Natural killer cell treated with Interleukin-12 subunit alpha and Interleukin-12 subunit beta and Interleukin-15 and Interleukin-18, amount 100 ng/mL, for 72 hours (primary cell): Measurements from ENCODE around the gene FLVCR2. TPM values are rescaled to one million over a fixed set of nuclear protein-coding genes. Genes with fewer than 3 reads are reported as not detected.

Experiments used
- ATAC-seq, 2 donors: fragments of 150-1000 bp; cut with Tn5 transposase in 1 of 2; sonication (Bioruptor Pico), chemical (Tn5 transposase) in 1 of 2; 2 replicates each; pipeline ENCODE4 v1.10.0; 2021
- DNase-seq: peaks from one replicate; pipeline ENCODE4 v3.0.0; 2022; ENCODE audit warnings: low spot score
- H3K27ac Mint-ChIP-seq, 2 donors: 1 replicate in 1 of 2; 2 replicates in 1 of 2; pipeline ENCODE4 v1.8.0; 2022; ENCODE audit warnings: mixed read lengths in 2 of 2, mild to moderate bottlenecking in 1 of 2, moderate library complexity in 1 of 2
- H3K27me3 Mint-ChIP-seq, 2 donors: 1 replicate in 1 of 2; 2 replicates in 1 of 2; pipeline ENCODE4 v1.8.0; 2022; ENCODE audit warnings: mixed read lengths in 2 of 2
- H3K36me3 Mint-ChIP-seq: one replicate; pipeline ENCODE4 v1.8.0; 2022; ENCODE audit warnings: mixed read lengths
- H3K4me1 Mint-ChIP-seq, 2 donors: 1 replicate in 1 of 2; 2 replicates in 1 of 2; pipeline ENCODE4 v1.8.0; 2022; ENCODE audit warnings: low read depth in 2 of 2, mixed read lengths in 2 of 2, mild to moderate bottlenecking in 1 of 2
- H3K4me3 Mint-ChIP-seq: one replicate; pipeline ENCODE4 v1.8.0; 2022; ENCODE audit warnings: mixed read lengths
- H3K9me3 Mint-ChIP-seq: 2 replicates; pipeline ENCODE4 v1.8.0; 2022; ENCODE audit warnings: mixed read lengths
- total RNA-seq, 2 donors: library from RNA; stranded (reverse); gene quantifications; one replicate each; pipeline ENCODE4 v1.2.3, GENCODE V29; 2022

FLVCR2 gene, protein sequence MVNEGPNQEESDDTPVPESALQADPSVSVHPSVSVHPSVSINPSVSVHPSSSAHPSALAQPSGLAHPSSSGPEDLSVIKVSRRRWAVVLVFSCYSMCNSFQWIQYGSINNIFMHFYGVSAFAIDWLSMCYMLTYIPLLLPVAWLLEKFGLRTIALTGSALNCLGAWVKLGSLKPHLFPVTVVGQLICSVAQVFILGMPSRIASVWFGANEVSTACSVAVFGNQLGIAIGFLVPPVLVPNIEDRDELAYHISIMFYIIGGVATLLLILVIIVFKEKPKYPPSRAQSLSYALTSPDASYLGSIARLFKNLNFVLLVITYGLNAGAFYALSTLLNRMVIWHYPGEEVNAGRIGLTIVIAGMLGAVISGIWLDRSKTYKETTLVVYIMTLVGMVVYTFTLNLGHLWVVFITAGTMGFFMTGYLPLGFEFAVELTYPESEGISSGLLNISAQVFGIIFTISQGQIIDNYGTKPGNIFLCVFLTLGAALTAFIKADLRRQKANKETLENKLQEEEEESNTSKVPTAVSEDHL
- 10 to 100 TPM in 1 of 2 donors, 1 to 10 TPM in 1; 5.3 to 21.2 TPM for total RNA-seq

DNA sequence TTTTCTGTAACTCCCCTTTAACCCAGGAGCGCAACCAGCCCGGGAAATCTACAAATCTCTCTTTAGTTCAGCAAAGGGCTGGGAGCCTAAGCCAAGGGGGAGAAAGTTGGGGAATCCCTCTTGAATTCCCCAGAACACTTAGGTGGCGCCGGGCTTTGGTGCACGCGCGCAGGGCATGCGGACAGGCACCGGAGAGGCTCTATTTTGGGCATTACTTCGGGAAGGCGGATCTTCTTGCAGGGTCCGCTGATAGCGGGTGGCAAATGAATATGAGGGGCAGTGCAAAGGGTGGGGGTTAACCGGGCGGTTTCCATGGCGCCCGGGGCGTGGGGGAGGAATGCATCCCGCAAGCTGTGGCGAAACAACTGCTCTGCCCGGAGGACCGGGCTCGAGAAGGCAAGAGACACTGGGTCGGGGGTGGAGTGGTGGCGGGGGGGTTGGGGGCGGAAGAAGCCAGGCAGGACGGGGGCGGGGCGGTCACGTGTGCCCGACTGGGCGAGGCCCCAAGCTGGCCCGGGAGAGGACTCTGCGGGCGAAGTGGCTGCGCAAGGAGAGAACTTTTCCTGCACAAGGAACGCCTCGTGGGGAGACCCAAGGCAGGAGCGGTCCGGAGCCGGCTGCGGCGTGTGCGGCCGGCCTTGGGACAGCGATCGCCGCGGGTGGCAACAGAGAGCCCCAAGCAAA lies at the start of gene FLVCR2:
Gene FLVCR2 (plus strand): TSS at position 519 of the 684 bp plus-strand sequence. CDS start 353 bp downstream, outside the sequence.
- Mint-ChIP-seq H3K36me3 (no peaks in the 10 kb centered on the region), H3K27me3 (no peaks in the 10 kb centered on the region), H3K4me3 (peak within 1 kb of the TSS; percentile 91), H3K4me1 (peaks cover 21 to 22% of the 10 kb centered on the region in 2 donors), H3K27ac (peak within 1 kb of the TSS; percentile 66 to 85), H3K9me3 (no peaks in the 10 kb centered on the region)
- DNase-seq: peak; percentile 75
- ATAC-seq: peak; percentile 80 to 85

DNA sequence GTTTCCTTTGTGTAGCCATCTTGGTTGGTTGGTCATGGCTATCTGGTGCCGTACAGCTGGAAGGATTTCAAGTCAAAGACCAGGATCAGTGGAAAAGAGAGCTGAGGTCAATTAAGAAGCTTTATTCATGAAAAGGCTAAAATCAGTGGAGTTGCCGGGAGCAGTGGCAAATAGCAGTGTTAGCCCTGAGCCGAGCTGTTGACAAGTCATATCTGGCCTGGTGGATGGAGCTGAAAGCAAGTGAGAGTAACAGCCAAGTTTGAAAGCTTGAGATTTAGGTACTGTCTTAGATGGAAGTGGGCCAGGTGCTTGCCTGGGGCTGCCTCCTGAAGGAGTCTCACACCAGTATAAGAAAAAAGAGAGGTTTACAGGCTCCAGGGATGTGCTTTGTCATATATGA lies 47.2 kb upstream of the FLVCR2 start:
- peaks cover 75 to 76% of the 10 kb centered on the region in 2 donors for H3K4me1 Mint-ChIP-seq
- no peak for DNase-seq
- peak overlapping the region; percentile 69 for H3K4me3 Mint-ChIP-seq
- ATAC-seq: no peak
- H3K36me3 Mint-ChIP-seq: peaks cover 66% of the 10 kb centered on the region
- peaks cover 3% of the 10 kb centered on the region for H3K9me3 Mint-ChIP-seq
- H3K27me3 Mint-ChIP-seq: no peaks in the 10 kb centered on the region
- H3K27ac Mint-ChIP-seq: peak overlapping the region; percentile 7 to 74

DNA sequence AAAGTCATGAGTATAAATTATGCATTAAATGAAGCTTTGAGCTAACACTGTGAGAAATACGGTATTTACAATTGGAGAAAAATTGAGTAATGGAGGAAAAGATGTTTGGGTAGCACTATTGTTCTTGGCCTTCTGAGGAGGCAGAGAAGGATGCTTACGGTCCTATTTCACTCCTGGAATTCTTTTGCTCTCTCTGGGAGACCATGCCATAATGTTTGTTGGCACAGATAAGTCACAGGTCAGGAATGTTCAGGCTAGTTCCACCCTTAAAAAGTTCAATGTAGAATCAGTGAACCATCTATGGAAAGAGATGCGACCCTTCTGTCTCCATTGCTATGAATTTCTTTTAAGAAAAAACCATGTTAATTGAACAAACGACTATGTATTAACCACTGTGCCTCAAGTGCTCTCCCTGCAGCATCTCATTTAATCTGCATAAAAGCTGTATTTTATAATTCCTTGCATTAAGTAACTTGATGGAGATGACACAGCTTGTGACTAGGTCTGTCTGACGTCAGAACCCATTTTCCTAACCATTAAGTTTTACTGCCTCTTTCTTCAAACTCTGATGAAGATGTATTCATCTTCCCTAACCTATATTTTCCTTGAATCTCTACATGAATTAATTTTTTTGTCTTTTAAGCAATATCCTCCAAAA lies 46.6 kb upstream of the FLVCR2 start:
- Mint-ChIP-seq H3K27me3 (no peaks in the 10 kb centered on the region), H3K36me3 (peaks cover 63% of the 10 kb centered on the region), H3K4me1 (peaks cover 72% of the 10 kb centered on the region in 2 donors), H3K27ac (peak overlapping the region; percentile 21 to 84), H3K9me3 (peaks cover 3% of the 10 kb centered on the region), H3K4me3 (peak overlapping the region; percentile 69)
- DNase-seq: no peak
- ATAC-seq: no peak

DNA sequence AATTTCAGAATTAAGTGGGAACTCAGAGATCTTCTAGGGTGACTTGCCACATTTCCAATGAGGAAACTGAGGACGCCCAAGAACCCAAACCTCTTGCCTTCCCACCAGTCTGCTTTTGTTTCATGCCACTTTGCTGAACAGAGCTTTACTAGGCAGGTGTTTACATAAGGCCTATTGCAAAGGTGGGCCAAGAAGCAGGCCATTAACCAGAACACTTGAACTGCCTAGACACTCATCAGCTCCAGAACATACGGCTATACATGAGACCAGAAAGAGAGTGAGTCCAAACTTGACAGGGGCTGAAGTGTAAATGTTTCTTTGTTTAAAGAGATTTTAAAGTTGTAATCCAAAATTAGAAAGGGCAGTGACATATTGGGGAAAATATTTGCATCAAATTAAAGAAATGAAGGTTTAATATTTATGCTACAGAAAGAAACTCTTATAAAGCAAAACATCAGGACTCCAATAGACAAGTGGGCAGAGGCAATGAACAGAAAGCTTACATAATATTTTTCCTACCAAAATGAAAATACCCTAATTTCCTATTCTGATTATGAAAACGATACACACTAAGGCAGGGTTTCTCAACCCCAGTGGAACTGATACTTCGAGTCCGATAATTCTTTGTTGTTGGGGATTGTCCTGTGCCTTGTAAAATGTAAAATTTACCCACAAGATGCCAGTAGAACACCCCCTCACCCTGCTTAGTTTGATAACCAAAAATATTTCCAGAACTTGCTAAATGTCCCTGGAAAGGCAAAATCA lies 44.4 kb upstream of the FLVCR2 start:
- peaks cover 56% of the 10 kb centered on the region for H3K36me3 Mint-ChIP-seq
- DNase-seq: no peak
- peaks cover 3% of the 10 kb centered on the region for H3K9me3 Mint-ChIP-seq
- H3K27me3 Mint-ChIP-seq: no peaks in the 10 kb centered on the region
- H3K4me3 Mint-ChIP-seq: peak overlapping the region; percentile 49
- no peak for ATAC-seq
- H3K4me1 Mint-ChIP-seq: peaks cover 66 to 67% of the 10 kb centered on the region in 2 donors
- peak overlapping the region; percentile 74 to 84 for H3K27ac Mint-ChIP-seq

DNA sequence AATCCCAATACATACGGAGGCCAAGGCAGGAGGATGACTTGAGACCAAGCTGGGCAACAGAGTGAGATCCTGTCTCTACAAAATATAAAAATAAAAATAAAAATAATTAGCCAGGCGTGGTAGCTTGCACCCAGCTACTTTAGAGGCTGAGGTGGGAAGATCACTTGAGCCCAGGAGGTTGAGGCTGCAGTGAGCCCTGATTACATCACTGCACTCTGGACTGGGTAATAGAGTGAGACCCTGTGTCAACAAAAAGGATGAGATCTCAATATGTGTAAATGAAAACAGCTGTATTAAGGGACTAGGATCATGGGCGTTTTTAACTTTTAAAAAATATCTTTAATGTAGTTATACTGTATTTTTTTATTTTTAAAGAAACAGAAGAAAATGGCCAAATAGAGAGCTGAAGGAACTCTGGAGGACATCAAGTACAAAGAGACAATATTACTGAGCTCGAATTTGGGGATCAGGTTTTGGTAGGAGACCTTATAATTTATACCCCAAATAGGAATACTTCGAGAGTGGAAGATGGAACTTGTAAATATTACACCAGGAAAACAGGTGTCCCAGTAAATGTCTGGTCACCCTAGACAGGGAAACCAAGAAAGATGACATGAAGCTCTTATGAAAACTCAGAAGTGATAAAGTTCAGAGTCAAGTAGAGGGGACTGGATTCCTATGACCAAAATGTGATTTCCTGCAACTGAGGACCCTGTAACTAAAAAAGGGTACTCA lies 43.1 kb upstream of the FLVCR2 start:
- H3K27ac Mint-ChIP-seq: peak overlapping the region; percentile 74 to 84
- ATAC-seq: no peak

DNA sequence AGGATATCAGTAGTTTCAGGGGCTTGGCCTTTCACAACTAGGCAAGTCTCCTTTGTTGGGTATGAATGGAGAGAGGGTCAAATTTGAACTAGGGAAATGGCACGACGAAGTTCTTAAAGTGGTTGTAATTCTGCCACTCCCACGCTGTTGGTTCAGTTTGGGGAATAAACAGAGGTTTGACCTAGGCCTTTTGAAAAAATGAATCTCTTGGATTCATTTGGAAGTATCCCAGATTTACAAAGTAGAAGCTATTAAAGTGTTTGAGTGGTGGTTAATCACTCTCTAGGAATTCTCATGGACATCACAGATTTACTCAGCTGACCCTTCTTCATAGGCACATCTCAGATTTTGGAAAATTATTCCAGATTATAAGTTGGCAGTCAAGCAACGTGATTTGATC lies 41.3 kb upstream of the FLVCR2 start:
- no peak for ATAC-seq
- H3K36me3 Mint-ChIP-seq: peaks cover 43% of the 10 kb centered on the region
- H3K27ac Mint-ChIP-seq: peak overlapping the region; percentile 74 to 87
- no peaks in the 10 kb centered on the region for H3K27me3 Mint-ChIP-seq
- H3K4me1 Mint-ChIP-seq: peaks cover 75 to 81% of the 10 kb centered on the region in 2 donors
- no peak for DNase-seq
- H3K9me3 Mint-ChIP-seq: no peaks in the 10 kb centered on the region
- H3K4me3 Mint-ChIP-seq: peak overlapping the region; percentile 21

More for the DNA sequence above, 43.1 kb upstream of the FLVCR2 start:
- Mint-ChIP-seq H3K4me3 (peak overlapping the region; percentile 64), H3K9me3 (peaks cover 3% of the 10 kb centered on the region), H3K36me3 (peaks cover 52% of the 10 kb centered on the region), H3K27me3 (no peaks in the 10 kb centered on the region), H3K4me1 (peaks cover 69 to 78% of the 10 kb centered on the region in 2 donors)
- no peak for DNase-seq

DNA sequence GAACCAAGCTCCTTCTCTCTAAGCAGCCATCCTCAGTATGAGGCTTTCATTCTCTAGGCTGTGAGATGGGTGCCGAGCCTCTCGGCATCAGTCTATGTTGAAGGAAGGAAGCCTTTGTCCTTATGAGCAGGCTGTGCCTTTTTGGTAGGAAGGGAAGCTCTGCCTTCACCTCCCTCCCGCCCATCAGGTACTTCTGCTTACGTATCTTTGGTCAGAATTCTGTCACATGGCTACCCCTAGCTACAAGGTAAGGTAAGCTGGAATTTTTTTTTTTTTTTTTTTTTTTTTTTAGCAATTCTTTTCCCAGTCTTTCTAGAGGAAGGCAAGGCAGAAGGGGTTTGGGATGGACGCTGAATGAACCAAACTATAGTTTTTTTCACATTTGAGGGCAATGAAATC lies 39.3 kb upstream of the FLVCR2 start:
- Mint-ChIP-seq H3K9me3 (no peaks in the 10 kb centered on the region), H3K27me3 (no peaks in the 10 kb centered on the region), H3K36me3 (peaks cover 32% of the 10 kb centered on the region), H3K4me3 (peak overlapping the region; percentile 78), H3K27ac (peak overlapping the region; percentile 98 to 100), H3K4me1 (peaks cover 75 to 78% of the 10 kb centered on the region in 2 donors)
- ATAC-seq (no peak), DNase-seq (no peak)

DNA sequence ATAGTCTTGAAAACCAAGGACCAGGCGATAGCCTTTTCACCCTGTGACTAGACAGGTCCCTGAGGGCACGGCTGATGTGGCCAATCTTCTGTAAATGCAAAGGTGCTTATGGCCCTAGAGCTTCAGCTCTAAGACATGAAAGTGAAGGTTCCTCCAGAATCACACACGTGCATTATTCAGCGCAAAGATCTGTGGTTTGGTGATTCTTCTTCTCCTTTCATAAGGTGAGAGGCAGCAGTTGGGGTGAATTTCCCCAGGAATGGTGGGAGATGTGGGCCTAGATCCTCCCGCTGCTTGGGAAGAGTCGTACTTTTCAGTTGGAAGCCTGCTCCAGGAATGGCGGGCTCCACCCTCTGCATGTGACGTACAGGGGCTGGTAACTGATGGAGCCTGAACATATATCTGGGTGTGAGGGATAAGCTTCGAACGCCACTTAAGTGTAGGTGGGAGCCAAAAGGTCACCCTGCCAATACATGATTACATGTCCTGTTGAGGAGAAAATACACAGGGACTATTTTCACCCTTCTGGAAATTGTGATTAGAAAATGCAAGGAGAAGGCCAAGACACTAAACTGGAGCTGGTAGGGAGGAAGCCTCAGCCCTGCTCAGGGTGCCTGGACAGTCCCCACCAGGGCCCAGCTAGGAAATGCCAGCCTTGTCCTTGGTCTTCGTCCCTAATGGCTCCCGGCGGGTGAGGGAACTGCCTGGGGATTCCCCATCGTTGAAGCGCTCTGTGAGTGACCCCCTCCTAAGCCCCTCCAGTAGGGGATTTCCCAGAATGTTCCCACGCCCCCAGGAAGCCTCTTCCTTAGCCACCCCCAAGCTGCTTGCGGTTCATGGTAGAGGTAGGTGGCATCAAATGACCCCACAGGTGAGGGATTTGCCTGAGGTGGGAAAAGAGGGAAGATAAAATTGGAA lies 38.6 kb upstream of the FLVCR2 start:
- peak; percentile 83 for DNase-seq
- Mint-ChIP-seq H3K4me1 (peaks cover 72 to 75% of the 10 kb centered on the region in 2 donors), H3K9me3 (no peaks in the 10 kb centered on the region), H3K27me3 (no peaks in the 10 kb centered on the region), H3K27ac (peak overlapping the region; percentile 98 to 100), H3K4me3 (peak overlapping the region; percentile 78), H3K36me3 (peaks cover 29% of the 10 kb centered on the region)
- ATAC-seq: peak in 1 of 2 donors; percentile 7

DNA sequence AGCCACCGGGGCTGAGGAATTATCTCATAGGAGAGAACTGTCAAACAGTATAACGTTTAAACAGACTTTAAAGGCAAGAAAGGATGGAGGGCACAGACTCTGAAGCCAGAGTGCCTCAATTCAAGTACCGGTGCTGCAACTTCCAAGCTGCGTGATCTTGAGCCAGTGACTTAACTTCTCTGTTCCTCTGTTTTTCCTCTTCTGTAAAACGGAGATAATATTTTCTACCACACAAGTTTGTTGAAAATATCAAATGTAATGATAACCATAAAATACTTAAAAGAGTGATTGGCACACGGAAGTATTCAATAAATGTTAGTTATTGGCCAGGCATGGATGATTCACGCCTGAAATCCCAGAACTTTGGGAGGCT lies 38.0 kb upstream of the FLVCR2 start:
- peaks cover 23% of the 10 kb centered on the region for H3K36me3 Mint-ChIP-seq
- no peaks in the 10 kb centered on the region for H3K27me3 Mint-ChIP-seq

DNA sequence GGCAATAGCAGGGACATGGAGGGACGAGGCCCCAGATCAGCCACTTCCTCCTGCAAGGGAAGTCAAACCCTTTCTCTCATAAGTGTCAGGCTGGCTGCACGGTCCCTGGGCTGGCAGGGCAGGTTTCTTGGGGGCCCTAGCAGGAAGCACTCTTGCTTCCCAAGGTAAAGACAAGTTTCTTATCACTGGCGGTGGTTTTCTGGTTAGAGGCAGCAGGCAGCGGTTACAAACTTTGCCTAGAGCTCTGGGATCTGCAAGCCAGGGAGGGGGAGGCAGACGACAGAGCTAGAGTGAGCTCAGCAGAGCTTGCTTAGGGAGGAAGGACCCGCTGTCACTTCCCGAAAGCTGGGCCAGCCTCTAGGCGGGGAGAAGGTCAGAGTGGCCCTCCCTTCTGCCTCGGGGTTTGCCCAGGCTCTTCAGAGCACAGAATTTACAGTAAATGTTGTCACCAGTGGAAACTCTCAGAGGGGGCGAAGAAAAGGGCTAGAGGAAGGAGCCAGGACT lies 35.8 kb upstream of the FLVCR2 start:
- H3K27ac Mint-ChIP-seq: peak overlapping the region; percentile 98 to 100
- no peaks in the 10 kb centered on the region for H3K27me3 Mint-ChIP-seq
- ATAC-seq: peak; percentile 94 to 96
- H3K4me3 Mint-ChIP-seq: peak overlapping the region; percentile 81
- no peaks in the 10 kb centered on the region for H3K9me3 Mint-ChIP-seq
- peaks cover 7% of the 10 kb centered on the region for H3K36me3 Mint-ChIP-seq
- H3K4me1 Mint-ChIP-seq: peaks cover 68 to 76% of the 10 kb centered on the region in 2 donors
- DNase-seq: peak; percentile 95

More for the DNA sequence above, 38.0 kb upstream of the FLVCR2 start:
- H3K9me3 Mint-ChIP-seq: no peaks in the 10 kb centered on the region
- H3K27ac Mint-ChIP-seq: peak overlapping the region; percentile 98 to 100
- H3K4me3 Mint-ChIP-seq: peak overlapping the region; percentile 78
- H3K4me1 Mint-ChIP-seq: peaks cover 65 to 70% of the 10 kb centered on the region in 2 donors
- ATAC-seq (no peak), DNase-seq (no peak)

DNA sequence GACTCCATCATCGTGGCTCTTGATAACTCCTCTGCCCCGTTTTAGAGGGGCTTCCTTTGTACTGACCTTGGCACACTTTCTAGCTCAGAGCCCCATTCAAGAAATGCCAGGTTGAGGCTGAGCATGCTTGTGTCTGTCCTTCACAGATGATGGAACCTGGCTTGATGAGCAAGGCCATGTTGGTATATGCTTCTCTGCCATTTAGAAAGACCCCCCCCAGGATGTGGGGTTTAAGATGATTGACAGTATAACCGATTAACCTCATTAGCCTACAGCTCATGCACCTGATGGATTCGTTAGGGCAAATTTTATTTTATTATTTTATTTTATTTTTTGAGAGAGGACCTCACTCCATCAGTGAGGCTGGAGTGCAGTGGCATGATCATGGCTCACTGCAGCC lies 35.2 kb upstream of the FLVCR2 start:
- Mint-ChIP-seq H3K36me3 (peaks cover 6% of the 10 kb centered on the region), H3K27ac (peak overlapping the region; percentile 98 to 100), H3K4me1 (peaks cover 71 to 80% of the 10 kb centered on the region in 2 donors), H3K4me3 (peak overlapping the region; percentile 81), H3K27me3 (no peaks in the 10 kb centered on the region), H3K9me3 (no peaks in the 10 kb centered on the region)
- no peak for ATAC-seq
- DNase-seq: no peak
